NOMO-1 treated with DMSO at 0.1 percent for 48 hours (cell line): ENCODE measurements around the gene POLA1.

Experiments used
- DNase-seq: peaks from one replicate; lab custom pipeline; 2025; ENCODE audit not compliant: unreplicated experiment; lab: John Stamatoyannopoulos, UW

The POLA1 gene

DNA sequence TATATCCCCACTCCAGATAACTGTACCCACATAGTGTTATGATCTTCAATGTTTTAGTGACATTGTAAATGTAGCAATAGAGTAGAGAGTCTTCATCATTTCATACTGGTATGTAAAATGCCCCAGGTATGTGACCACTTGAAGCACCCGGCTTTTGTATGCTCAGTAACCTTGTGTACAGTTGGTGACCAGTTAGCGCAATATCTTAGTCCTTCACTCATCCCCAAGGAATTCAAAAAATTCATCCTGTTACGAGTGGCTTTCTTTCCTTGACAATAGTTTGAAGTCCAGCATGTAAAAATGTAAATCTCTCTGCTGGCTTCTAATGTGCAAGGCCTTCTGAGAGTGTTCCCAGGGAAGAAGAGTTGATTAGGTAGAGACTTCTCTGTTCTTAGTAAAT is 176.4 kb downstream of the POLA1 start:
- no peak for DNase-seq

DNA sequence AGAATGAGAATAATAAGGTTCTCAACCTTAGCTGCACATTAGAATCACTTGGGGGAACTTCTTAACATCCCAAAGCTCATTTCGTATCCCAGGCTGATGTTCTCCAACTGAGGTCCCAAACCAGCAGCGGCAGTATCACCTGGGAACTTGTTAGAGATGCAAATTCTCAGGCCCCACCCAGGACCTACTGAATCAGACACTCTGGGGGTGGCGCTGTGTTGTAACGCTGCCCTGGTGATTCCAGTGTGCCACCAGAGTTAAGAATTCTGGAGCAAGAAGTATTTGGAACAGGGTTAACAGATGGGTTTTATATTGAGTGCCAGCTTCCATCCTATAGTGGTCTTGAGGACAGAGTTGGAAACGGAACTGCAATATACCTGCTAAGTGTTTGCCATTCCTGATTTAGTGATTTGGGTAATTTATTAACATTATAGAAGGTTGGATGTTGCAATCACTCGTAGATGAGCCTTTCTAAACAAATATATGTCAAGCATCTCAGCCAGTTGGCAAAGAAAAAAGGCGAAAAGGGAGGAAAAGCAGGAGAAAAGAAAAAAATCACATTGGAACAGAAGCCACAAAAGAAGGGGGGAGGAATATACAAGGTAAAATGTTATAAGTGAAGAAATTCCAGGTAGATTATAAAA is 181.0 kb downstream of the POLA1 start:
- no peak for DNase-seq

DNA sequence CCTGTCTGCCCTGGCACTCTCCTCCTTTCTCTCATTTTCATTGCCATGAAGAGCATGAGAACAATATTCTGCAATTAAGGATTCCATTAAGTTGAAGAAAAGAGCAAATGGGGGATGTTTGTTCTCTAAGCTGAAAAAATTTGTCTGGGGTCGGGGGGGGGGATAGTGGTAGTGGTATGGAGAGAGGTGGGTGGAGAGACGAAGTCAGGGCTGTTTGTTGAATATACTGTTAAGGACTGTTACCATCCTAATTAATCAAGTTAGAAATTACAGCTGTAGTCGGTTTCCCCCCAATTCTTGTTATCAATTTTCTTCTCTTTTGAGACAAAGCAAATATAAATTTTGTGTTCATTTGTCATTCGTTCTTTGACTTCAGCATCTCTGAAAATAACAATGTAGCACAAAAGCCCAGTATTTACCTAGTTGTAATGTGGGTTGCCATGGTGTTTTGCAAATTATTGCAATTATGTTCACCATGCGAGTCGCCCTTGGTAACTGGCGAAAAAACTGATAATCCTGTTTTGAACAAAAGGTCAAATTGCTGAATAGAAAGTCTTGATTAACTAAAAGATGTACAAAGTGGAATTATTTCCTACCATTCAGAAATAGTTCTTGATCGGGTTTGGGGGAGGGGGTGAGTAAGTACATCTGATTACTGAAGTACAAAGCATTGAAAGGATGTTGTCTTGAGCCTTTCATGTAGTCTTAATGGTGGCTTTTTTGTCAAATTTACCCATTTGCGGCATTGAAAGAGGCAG is 183.0 kb downstream of the POLA1 start:
- no peak for DNase-seq

DNA sequence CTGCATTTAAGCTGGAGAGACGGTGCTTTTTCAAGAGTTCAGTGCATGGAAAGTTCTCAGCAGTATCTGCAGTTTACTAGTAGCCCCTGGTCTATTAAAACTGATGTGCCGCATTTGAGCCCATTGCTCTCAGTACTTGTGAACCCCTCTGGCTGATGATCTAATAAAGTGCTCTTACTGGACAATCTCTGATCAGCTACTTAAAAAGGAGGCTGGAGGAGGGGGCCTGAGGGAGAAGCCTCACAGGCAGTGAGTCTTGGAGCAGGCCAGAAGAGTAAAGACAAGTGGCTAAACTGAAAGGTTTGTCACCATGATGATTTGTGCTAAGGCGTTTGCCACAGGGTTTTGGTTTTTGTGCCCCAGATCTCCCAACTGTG is 183.6 kb downstream of the POLA1 start:
- DNase-seq: no peak

DNA sequence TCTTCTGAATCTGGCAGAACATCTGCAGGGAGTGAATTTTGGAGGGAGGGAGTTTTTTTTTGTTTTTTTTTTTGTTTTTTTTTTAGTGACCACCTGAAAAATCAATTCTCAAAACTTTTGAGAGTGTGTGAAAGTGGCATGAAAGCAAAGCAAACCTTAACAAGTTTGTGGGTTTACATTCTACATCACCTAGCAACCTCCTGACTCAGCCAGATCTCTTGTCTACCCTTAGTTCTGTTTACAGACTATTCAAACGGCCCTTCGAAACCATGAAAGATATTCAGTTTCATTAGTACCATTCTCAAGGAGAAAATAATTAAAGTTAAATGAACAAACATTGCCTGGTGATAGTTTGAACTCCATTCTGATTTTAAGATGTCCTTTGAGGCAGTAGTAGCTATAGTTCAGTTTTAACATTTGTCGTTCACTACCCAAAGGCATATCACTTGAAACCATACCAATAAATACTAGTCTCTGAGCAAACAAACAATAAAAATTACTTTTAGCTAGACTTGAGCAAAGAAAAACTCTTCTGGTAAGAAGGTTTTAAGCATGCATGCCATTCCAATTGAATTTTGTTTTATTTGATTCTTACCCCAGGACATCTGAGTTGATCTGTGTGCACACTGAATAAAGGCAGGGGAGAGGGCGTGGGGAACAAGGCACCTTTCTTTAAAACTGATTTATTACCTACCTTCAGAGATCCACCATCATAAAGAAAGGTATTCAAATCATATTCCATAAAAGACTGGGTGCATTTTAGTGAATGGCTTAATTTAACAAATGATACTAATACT is 184.3 kb downstream of the POLA1 start:
- DNase-seq: no peak

DNA sequence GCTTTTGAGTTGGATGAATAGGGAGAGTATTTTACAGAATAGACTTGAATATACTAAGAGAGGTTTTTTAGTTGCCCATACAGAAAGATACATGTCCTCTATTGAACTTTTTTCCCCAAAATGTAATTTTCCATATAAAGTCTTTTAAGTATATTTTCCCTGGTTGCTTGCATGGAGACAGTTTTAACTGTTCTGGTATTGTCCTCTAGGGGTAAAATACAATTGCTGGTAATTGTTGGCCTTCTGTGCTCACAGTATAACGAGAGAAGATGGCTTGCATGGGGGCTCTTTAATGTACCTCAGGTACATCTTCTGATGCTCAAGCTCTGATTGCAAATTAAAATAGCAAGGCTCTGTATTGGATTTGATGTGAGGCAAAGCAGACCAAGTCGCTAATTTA is 186.0 kb downstream of the POLA1 start:
- no peak for DNase-seq

DNA sequence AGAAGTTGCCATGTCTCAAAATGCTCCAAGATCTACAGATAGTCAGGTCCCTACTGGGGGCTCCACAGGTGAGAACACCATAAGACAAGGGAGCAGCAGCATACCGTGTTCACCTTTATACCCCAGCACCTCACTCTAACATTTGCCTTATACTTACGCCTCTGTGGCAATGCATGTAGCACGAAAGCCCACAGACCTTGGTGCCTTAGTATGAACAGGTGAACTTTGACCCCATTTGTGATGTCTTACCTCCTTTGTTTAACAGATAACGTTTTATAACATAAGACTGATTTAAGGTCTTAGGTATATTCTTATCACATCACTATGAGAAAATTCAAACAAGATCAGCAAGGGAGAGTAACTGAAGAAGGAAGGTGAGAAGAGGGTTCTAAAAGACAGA is 193.2 kb downstream of the POLA1 start:
- no peak for DNase-seq

DNA sequence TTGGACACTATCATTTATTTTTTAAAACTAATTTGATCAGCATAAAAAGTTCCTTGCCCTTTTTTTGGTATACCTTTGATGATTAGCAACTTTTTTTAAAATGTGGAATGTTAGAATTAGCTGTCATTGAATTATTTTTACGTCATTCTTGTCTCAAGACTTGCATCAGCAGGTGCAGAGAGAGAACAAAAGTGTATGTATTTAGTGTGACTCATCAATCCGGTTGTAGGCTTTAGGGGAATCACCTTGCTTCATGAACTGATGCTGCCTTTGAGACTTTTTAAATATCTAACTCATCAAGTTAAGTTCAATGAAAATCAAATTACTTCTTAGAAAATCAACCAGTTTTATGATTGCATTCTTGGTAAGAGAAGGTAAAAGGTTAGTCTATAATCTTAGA is 197.0 kb downstream of the POLA1 start:
- DNase-seq: no peak

DNA sequence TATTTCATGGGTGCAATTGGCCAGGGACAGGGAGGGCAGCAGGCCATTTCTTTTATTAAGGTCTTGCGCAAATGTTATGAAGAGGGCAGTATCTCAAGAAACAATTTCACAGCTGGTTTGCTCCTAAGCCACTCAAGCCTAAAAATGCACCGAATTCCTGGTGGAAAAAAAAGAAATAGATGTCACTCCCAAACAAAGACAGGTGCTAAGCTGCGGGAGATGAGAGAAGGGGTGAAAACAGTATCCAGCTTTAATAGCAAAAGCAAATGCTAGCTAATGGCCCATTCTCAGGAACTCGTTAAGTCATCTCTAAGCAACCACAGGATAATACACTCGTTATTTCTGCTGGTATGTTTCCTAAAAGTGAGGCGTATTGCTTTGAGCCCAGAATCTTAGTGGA is 205.7 kb downstream of the POLA1 start:
- no peak for DNase-seq

DNA sequence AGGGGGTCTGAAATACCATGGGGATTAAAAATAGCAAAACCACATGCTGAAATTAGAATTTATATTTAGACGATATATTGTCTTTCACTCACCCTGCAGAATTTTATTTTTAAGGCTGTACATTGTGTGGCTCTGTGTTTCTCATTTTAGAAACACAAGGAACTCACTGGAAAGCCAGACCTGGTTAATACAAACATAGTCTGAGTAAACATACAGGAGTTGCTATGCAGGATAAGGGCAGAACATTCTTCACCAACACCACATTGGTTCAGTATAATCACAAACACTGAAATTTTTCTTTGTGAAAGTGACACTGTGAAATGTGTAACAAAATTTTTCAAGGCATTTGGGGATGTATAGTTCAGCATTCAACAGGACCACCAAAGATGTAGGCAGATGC is 206.5 kb downstream of the POLA1 start:
- no peak for DNase-seq

DNA sequence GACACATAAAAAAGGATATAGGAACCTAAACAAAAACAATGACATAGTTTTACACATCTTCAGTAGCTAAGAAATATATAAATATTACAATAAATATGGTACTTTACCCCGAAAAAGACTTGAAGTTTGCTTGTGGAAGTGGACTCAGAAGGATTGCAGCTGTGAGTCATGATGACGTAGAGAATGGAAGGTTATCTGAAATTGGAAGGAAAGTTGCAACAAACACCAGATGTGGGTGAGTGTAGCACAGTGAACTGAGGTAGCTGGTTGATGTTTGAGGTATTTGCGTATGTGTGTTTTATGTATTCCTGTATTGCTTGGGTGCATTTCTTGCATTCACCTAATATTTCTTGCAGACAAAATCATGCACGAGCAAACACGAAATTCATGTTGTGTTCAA is 209.1 kb downstream of the POLA1 start:
- DNase-seq: no peak

DNA sequence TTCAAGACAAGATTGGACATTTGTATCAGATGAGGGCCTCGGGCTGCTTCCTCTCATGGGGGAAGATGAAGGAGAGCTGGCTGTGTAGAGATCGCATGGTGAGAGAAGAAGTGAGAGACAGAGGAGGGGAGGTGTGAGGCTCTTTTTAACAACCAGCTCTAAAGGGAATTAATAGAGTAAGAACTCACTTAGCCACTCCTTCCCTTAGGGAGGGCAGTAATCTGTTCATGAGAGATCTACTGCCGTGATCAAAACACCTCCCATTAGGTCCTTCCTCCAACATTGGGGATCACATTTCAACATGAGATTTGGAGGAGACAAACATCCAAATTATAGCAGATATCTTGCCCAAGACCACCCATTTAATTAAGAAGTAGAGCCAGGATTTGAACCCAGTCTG is 225.0 kb downstream of the POLA1 start:
- DNase-seq: no peak

DNA sequence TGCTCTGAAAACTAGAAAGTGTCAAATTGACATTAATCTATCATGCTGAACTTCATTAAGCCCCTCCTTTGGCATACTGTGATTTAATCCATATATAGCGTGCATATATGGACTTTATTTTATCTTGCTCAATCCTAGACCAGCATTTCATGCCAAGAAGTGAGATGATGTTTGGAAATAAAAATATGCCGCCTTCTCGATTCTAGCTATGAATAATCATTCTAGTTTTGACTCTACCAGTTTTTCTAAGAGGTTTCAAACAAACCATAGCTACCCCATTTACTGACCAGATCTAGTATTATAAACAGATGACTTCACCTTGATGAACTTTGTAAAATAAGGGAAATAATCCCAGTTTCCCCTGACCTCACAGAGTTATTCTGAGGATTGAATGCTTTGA is 227.1 kb downstream of the POLA1 start:
- no peak for DNase-seq

DNA sequence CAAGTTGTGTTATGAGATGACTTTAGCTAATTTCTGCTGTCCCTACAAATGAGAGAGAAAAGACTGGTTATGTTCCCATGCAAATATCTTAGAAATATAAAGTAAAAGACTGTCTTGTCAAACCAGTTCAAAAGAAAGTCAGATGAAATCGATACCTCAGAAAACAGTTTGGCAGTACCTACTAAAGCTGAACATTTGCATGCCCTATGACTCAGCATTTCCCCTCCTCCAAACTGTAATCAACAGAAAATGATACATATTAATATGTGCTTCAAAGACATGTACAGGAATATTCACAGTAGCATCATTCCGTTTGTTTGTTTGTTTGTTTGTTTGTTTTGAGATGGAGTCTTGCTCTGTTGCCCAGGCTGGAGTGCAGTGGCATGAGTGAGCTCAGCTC is 231.7 kb downstream of the POLA1 start:
- DNase-seq: no peak

DNA sequence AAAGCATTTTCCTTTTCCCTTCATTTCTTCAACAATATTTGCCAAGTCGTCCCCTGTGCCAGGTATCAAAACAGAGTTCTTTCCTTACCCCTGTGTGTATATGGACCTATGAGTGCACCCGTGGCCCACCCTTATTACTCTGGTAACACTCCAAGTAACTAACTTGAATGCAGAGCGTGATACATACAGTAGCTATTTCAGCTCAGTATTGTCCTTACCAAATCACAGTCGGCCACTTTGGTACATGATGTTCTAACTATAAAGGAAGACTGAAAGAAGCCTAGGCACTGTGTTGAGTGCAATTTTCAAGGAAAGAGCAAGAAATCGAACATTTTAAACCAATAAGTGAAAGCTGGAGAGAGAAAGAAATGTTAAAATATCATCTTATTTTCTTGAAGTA is 233.7 kb downstream of the POLA1 start:
- no peak for DNase-seq

DNA sequence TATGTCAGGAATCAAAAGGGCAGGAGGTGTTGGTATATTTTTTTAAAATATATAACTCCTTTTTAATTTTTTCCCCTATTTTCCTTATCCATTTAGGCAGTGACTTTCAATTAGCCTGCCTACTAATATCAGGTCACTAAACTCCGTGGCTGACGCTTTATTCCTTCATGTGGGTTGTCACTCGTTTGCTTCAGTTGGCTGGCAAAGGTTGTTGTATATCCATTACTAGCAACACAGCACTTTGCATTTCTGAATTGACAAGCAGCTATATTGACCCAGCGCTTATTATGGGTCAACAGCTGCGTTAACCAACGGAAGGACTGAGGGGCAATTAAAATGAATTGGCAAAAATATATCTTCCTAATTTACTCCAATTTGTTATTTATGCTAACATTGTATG is 234.4 kb downstream of the POLA1 start:
- no peak for DNase-seq

DNA sequence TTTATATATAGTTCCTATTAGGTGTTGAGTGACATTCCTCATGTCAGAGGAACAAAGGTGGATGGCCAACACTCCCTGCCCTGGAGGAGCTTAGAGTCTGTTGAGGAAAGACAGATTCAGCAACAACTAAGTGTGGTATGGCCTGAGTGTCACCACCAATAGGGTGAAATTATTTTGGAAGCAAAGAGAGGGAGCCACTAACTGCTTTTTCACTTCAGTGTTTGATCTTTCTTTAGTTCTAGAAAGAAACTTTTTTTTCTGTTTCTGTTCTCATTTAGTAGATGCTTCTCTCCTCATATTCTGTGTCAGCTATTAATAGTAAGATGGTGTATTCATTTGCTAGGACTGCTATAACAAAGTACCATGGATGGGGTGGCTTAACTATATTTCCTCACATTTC is 240.6 kb downstream of the POLA1 start:
- no peak for DNase-seq

DNA sequence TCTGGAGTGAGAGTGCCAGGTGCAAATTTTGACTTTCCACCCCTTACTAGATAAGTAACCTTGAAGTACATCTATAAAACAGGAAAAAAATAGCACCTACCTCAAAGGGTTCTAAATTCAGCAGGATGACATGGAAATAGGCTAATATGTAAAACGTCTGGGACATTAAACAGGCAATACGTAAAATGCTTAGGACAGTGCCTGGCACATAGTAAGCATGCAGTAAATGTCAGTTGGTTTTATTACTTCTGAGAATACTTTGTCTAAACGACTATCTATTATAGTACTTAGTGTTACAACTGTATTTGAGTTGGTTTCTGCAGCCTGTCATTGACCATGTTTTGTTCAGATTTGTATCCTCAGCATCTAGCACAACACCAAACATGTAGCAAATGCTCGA is 251.3 kb downstream of the POLA1 start:
- no peak for DNase-seq

DNA sequence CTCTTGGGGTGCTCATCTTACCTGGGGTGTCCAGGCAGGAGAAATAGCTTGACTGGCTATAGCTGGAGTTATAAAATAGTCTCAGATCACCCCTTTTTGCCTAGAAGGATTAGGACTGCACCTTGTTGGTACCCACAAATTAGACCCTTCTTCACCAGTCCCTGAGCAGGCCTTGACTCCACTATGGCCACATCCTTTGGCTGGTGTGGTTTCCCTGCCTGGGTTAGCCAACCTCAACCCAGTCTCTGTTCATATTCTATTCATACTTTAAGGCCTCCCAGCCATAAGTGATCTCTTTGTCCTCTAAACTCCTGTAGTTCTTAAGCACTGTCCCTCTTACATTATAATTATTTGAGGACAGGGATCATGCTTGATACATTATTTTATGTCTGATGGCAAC is 252.7 kb downstream of the POLA1 start:
- DNase-seq: no peak

DNA sequence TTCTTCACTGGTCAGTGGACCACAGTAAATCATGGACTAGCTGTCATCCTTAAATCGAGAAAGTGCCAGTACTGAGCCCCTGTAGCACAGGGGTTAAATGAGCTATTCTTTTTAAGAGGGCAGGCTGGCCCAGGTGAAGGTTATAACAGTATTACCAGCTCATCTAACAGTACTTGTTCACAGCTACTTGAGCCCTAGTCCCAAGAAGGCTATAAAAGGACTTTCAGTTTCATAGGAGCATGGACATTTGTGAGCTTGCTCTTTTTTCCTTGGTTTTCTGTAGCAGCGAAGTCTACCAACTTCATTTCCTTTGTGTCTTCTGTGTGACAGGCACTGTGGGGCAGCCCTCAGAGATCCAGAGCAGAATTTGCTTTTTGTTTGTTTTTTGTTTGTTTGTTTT is 261.0 kb downstream of the POLA1 start:
- DNase-seq: no peak

DNA sequence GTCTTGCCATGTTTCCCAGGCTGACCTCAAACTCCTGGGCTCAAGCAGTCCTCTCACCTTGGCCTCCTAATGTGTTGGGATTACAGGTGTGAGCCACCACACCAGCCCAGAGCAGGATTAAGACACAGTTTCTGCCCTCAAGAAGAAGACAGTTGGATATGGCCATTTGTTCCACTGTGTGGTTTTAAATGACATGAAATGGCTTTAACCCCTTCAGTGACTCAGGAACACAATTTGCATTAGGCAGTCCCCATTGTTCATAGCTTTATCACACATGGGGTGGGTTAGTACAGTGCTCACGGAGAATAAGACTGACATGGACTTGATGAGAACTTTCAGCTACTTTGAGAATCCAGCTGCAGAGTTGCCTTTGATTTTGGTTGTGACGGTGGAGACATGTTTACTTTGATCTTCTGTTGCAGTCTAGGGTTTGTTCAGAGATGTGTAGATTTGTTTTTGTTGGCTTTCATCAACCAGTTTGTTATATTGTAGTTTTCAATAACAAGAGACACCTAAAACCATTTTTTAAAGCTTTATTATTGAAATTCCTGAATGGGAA is 261.7 kb downstream of the POLA1 start:
- DNase-seq: no peak

DNA sequence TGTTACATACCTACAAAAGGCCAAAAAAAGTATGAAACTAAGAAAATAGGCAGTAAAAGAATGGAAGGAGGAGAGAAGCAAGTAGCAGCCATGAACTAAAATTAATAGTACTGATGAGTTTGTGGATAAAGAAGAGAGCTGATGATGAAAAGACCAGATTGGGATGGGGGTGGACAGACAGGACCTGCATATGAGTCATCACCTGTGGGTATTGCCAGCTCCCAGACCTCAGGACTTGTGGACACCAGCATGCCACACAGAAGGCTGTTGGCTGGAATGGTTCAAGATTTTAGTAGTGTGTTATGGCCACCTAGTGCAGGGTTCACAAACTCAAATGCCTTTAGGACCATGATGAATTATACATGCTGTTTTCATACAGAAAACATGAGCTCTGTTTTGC is 263.1 kb downstream of the POLA1 start:
- no peak for DNase-seq
